Kidney (tissue), 14 donors: ENCODE results near the gene CTDP1. TPM values are rescaled to one million over a fixed set of nuclear protein-coding genes. Genes with fewer than 3 reads are reported as not detected.

ENCODE experiments used
- DNase-seq, 5 donors: peaks; one replicate each; pipeline ENCODE4 v3.0.0-alpha.2; 2013 to 2020
- FAIRE-seq: peaks from 2 replicates; lab custom pipeline; 2012; peaks lifted over from hg19 to GRCh38; lab: Jason Lieb, UNC
- H3K27ac ChIP-seq, 2 donors: one replicate each; pipeline ENCODE4 v1.7.0; 2013; ENCODE audit warnings: low read depth in 2 of 2, low read length in 2 of 2, inconsistent platforms in 1 of 2
- H3K27me3 ChIP-seq: one replicate; pipeline ENCODE4 v1.7.1; 2013; ENCODE audit warnings: low read length, inconsistent platforms; ENCODE audit not compliant: control insufficient read depth, insufficient read depth
- H3K36me3 ChIP-seq, 3 donors: one replicate each; pipeline versions ENCODE4 v1.7.0 to v1.7.1; 2013; ENCODE audit warnings: low read length in 3 of 3, control low read depth in 1 of 3, inconsistent platforms in 1 of 3; ENCODE audit not compliant: insufficient read depth in 3 of 3, control insufficient read depth in 2 of 3
- H3K4me1 ChIP-seq, 3 donors: one replicate each; pipeline versions ENCODE4 v1.7.0 to v1.7.1; 2013; ENCODE audit warnings: low read length in 3 of 3, inconsistent platforms in 1 of 3, low read depth in 1 of 3; ENCODE audit not compliant: control insufficient read depth in 2 of 3, insufficient read depth in 2 of 3
- H3K4me3 ChIP-seq, 3 donors: one replicate each; pipeline versions ENCODE4 v1.7.0 to v1.8.1; 2013; ENCODE audit warnings: low read length in 3 of 3, control low read depth in 1 of 3, inconsistent platforms in 1 of 3
- H3K9ac ChIP-seq, 3 donors: one replicate each; pipeline versions ENCODE4 v1.7.0 to v1.7.1; 2013; ENCODE audit warnings: low read length in 3 of 3, control low read depth in 1 of 3, inconsistent platforms in 1 of 3
- H3K9me3 ChIP-seq, 3 donors: one replicate each; pipeline versions ENCODE4 v1.7.0 to v1.7.1; 2013; ENCODE audit warnings: low read length in 3 of 3, control low read depth in 1 of 3, inconsistent platforms in 1 of 3; ENCODE audit not compliant: control insufficient read depth in 2 of 3, insufficient read depth in 1 of 3
- intact Hi-C: fragments of 100-400 bp; cut with DNase I; formaldehyde crosslinking; loops from one replicate; pipeline ENCODE4 v1.11.1; 2022
- polyA plus RNA-seq: library from polyadenylated mRNA; stranded (reverse); fragments of 350-450 nt; fragmentation: Illumina TruSeq; extraction: RNeasy Lipid Tissue Mini Kit (QIAGEN cat#74804); gene quantifications from one replicate; pipeline ENCODE4 v1.2.3, GENCODE V29; 2014; ENCODE audit warnings: low read depth, low replicate concordance; ENCODE audit not compliant: insufficient read depth
- total RNA-seq: library from RNA; stranded (reverse); fragmentation: NEBNext Ultra II Directional; extraction: Animal tissue kit (Norgen Biotek cat#: 25700); gene quantifications from one replicate; pipeline ENCODE4 v1.2.1, GENCODE V29; 2021
- TF ChIP-seq, protein P1 (sequence below): IDR thresholded peaks from 3 replicates; pipeline ENCODE4 v1.5.1; 2012; ENCODE audit warnings: mild to moderate bottlenecking, moderate library complexity, borderline replicate concordance; ENCODE audit not compliant: insufficient read depth; ENCODE audit errors: extremely low read depth
- donor health status: control.
- donor health status: control.
- donor health status: control.
- donor health status: control.
- donor health status: control.
- donor health status: DM: yes; HTN: yes; CAD: no.
- donor health status: Normal renal cell carcinoma (clear cell type).

Gene CTDP1
- total and polyA plus RNA-seq, 2 donors from 2014 or later: 11.1 to 21.8 TPM

DNA sequence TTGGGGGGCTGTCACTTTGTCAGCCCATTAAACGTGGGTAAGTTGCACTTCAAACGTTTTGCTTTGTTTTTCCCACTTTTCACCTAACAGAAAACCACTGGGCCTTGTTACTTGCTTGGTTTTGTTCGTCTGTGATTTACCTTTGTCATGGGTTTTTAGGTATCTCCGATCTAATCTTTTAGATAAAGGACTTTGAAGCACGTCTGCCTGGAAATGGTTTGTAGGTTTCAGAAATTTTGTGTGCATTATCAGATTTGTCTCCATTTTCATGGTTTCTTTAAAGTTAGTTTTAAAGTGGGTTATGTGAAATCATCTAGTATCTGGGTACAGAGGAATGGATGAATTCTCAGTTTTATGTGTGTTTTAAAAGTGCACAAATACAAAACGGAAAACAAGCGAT, 6.4 kb downstream of the CTDP1 start:
- FAIRE-seq: no peak
- no peaks in the 10 kb centered on the region for H3K9me3 ChIP-seq
- H3K27ac ChIP-seq: no peak overlapping the region
- no peaks in the 10 kb centered on the region for H3K27me3 ChIP-seq
- no peak overlapping the region for H3K9ac ChIP-seq
- no peak overlapping the region for H3K4me3 ChIP-seq
- TF ChIP-seq, protein P1, sequence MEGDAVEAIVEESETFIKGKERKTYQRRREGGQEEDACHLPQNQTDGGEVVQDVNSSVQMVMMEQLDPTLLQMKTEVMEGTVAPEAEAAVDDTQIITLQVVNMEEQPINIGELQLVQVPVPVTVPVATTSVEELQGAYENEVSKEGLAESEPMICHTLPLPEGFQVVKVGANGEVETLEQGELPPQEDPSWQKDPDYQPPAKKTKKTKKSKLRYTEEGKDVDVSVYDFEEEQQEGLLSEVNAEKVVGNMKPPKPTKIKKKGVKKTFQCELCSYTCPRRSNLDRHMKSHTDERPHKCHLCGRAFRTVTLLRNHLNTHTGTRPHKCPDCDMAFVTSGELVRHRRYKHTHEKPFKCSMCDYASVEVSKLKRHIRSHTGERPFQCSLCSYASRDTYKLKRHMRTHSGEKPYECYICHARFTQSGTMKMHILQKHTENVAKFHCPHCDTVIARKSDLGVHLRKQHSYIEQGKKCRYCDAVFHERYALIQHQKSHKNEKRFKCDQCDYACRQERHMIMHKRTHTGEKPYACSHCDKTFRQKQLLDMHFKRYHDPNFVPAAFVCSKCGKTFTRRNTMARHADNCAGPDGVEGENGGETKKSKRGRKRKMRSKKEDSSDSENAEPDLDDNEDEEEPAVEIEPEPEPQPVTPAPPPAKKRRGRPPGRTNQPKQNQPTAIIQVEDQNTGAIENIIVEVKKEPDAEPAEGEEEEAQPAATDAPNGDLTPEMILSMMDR: no peak
- no peaks in the 10 kb centered on the region for H3K36me3 ChIP-seq
- intact Hi-C loops: no loop called here
- H3K4me1 ChIP-seq: peaks cover 0 to 13% (median 5%) of the 10 kb centered on the region in 3 donors
- no peak for DNase-seq

DNA sequence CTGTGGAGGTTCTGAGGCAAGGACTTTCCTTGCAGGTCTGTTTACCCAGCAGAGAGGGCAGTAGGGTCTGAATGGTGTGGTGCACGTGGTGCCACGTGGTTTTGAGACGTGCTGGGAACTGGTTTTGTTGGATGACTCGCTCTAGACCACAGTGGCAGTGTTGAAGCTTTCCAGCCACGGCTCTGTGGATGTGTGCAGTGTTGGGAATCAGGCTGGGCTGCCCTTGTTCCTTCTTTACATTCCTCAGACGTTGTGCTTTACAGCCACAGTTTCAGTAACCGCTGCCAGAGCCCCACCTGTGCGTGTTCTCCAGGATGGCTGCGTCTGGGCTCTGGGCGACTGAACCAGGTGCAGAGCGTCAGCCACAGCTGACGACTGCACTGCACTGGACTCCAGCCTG, 8.2 kb downstream of the CTDP1 start:
- Histone ChIP-seq H3K27me3 (no peaks in the 10 kb centered on the region), H3K9ac (no peak overlapping the region), H3K36me3 (no peaks in the 10 kb centered on the region), H3K4me1 (peaks cover 0 to 6% (median 0%) of the 10 kb centered on the region in 3 donors), H3K4me3 (no peak overlapping the region), H3K27ac (no peak overlapping the region), H3K9me3 (no peaks in the 10 kb centered on the region)
- no peak for FAIRE-seq
- TF ChIP-seq, protein P1: no peak
- intact Hi-C loops: no loop called here
- DNase-seq: no peak

DNA sequence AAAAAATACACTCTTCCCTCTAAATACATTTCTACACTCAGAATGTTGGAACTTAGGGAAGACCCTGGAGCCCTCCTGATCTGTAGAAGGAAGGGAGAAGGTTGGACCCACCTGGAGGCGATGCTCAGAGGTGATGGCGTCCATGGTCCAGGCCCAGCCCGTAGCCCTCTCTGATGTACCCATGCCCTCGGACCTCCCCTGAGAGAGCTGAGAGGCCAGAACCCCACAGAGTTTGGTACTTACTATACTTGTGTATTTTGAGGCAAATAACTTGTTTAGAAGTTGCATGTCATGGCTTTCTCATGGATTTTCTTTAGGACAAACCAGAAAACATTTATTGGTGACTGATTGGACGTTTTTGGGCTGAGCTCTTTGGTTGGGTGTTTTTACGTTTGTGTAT, 10.5 kb downstream of the CTDP1 start:
- Histone ChIP-seq H3K9me3 (no peaks in the 10 kb centered on the region), H3K4me1 (peaks cover 0 to 6% (median 0%) of the 10 kb centered on the region in 3 donors), H3K27ac (no peak overlapping the region), H3K9ac (no peak overlapping the region), H3K36me3 (no peaks in the 10 kb centered on the region), H3K4me3 (no peak overlapping the region), H3K27me3 (no peaks in the 10 kb centered on the region)
- TF ChIP-seq, protein P1: no peak
- intact Hi-C loops: no loop called here
- no peak for FAIRE-seq
- DNase-seq: no peak
